HEK293T (cell line): Measurements from ENCODE around the gene GNB5.

Experiments used
- ARNT ChIP-seq: fragments of 450-650 bp; IDR thresholded peaks from 2 replicates; pipeline ENCODE4 v1.6.1; 2017; ENCODE audit warnings: mild to moderate bottlenecking
- CTBP1 ChIP-seq: fragments of 450-650 bp; IDR thresholded peaks from 2 replicates; pipeline ENCODE4 v1.6.1; 2016; ENCODE audit warnings: borderline replicate concordance
- ELF4 ChIP-seq: fragments of 450-650 bp; IDR thresholded peaks from 2 replicates; pipeline ENCODE4 v1.6.1; 2017; ENCODE audit warnings: antibody characterized with exemption
- FOXK2 ChIP-seq: fragments of 450-650 bp; IDR thresholded peaks from 2 replicates; pipeline ENCODE4 v1.6.1; 2016; ENCODE audit warnings: mild to moderate bottlenecking
- FOXM1 ChIP-seq: fragments of 450-650 bp; IDR thresholded peaks from 2 replicates; pipeline ENCODE4 v1.6.1; 2017; ENCODE audit warnings: mild to moderate bottlenecking, borderline replicate concordance
- LEF1 ChIP-seq: fragments of 450-650 bp; IDR thresholded peaks from 2 replicates; pipeline ENCODE4 v1.6.1; 2017; ENCODE audit warnings: mild to moderate bottlenecking, borderline replicate concordance
- SP1 ChIP-seq: fragments of 450-650 bp; IDR thresholded peaks from 2 replicates; pipeline ENCODE4 v1.6.1; 2017
- SUZ12 ChIP-seq: fragments of 450-650 bp; IDR thresholded peaks from 2 replicates; pipeline ENCODE4 v1.6.1; 2016; ENCODE audit warnings: mild to moderate bottlenecking

DNA sequence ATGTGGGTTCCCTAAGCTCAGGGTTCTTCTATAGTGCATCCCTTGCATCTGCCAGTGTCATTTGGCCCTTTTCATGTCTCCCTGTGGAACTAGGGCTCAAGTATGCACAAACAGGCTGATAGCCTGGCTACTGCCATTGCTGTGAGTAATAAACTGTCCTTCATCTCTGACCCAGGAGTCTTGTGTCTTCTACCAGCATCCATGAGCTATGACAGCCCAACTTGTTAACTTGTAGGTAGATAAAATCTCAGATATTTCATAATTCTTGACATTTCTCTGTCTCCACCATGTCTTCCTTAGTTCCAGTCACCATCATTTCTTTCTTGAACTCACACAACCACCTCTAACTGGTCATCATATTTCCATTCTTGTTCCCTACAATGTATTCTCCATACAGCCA, 59.1 kb downstream of the GNB5 start:
- TF ChIP-seq LEF1 (no peak), SP1 (no peak), FOXM1 (no peak), ARNT (no peak), FOXK2 (no peak), CTBP1 (no peak), SUZ12 (no peak), ELF4 (no peak)
